DMS153 treated with DMSO at 0.1 percent for 48 hours (cell line): ENCODE measurements around the gene TEKT1.

Experiments
- DNase-seq: peaks from one replicate; lab custom pipeline; 2025; ENCODE audit not compliant: unreplicated experiment; lab: John Stamatoyannopoulos, UW

Gene TEKT1

GRCh38 chr17:6768447-6768846, 63.1 kb downstream of the TEKT1 start:
- no peak for DNase-seq

DNA sequence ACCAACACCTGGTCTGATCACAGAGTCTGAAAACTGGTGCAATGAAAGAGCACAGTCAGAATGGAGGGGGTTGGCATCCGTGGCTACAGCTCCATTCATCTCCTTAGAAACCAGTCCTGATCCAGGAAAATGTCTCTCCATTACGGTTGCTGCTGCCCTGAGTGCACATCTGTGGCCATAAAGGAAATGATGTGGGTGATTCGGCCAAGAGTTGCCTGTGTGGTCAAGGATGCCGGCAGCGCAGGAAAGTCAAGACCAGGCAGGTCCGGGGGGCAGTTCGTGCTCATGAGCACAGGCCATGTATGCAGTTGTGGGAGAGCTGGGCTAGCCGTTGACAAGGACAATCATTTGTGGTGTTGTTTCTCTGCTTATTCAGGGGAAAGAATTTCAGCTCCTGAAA, 69.8 kb downstream of the TEKT1 start:
- DNase-seq = no peak

- no peak for DNase-seq
These were observed 73.8 kb downstream of the TEKT1 start for GRCh38 chr17:6757747-6758146.

DNA sequence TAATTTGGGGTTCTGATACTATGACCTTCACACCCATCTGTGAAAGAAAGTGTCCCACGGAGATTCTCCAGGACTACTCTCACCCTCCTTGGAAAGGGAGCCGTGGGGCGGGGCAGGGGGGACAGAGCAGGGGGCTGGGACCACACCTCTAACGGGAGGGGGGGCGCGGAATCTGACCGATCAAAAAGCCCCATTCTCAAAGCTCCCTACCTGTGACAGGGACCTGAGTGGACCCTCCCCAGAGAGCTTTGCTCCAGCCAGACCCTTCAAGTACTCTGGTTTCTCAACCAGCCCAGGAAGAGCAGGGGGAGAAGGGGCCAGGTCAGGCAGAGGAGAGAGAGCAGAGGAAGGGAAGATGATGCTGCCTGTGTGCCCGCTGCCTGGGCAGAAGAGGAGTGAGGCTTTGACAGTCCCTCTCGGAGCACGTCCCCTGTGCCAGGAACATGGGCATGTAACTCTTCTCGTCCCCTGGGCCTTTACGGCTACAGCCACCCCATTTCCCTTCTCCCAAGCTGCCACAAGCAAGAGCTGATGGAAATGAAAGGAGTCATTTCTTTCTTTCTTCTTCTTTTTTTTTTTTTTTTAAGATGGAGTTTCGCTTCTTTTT, 75.0 kb downstream of the TEKT1 start:
- no peak for DNase-seq

GRCh38 chr17:6755731-6756184, 75.8 kb downstream of the TEKT1 start, which contains the start of gene XAF1:
Gene XAF1, plus strand, starts transcription at chr17:6756046. Its CDS starts 33 bp downstream, at chr17:6756079.
- no peak for DNase-seq

DNA sequence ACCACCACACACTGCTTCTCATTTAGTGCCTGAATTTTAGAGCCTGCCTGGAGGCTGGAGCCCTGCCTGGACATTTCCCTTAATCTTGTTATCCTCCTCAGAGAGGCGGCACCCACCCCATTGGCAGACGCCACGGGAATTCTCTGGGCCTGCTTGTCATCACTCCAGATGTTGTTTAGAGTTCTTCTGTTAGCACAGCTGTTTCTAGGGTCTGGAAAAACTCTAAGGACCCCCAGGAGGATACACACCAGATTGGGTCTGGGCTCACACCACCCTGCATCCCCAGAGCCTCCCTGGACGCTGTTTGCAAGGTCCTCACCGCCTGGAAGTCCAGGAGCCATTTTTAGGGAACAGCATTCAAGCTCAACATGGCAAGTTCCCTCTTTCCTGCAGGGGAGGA, 76.2 kb downstream of the TEKT1 start:
- no peak for DNase-seq

DNA sequence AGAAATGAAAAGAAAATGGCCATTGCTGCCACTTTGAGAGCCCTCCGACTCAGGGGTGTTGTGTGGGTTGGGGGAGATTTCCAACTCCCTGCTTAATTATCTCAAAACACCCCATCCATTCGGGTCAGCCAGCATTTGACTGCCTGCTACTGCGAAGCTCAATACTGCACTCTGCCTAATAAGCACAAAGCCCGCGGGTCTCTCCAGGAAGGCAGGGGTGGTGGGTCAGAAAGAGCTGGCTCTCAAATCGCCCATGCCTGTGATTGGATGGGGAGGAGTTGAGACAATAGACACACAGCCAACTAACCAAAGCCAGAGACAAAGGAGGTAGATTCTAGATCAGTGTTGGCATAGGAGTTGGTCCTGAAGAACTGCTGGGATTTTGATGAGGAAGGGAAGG, 78.0 kb downstream of the TEKT1 start:
- no peak for DNase-seq

DNA sequence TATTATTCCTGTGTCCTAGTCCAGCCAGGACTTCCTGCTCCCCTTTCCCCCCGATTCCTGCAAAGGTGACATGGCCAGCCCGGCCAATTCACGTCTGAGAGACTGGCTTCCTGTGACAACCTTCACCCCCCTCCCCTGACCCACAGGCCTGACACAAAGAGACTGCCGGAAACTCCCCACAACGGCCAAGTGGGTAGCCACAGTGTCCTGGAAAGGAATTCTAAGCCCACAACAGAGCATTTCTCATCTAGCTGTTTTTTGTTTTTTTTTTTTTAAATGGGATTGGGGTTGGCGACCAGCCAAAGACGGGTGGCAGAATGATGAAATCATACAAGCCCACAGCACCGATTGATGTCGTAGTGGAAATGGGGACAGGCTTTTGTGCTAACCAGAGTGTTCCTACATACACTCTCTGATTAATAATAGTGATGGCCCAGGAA, 78.5 kb downstream of the TEKT1 start:
- DNase-seq = no peak

DNA sequence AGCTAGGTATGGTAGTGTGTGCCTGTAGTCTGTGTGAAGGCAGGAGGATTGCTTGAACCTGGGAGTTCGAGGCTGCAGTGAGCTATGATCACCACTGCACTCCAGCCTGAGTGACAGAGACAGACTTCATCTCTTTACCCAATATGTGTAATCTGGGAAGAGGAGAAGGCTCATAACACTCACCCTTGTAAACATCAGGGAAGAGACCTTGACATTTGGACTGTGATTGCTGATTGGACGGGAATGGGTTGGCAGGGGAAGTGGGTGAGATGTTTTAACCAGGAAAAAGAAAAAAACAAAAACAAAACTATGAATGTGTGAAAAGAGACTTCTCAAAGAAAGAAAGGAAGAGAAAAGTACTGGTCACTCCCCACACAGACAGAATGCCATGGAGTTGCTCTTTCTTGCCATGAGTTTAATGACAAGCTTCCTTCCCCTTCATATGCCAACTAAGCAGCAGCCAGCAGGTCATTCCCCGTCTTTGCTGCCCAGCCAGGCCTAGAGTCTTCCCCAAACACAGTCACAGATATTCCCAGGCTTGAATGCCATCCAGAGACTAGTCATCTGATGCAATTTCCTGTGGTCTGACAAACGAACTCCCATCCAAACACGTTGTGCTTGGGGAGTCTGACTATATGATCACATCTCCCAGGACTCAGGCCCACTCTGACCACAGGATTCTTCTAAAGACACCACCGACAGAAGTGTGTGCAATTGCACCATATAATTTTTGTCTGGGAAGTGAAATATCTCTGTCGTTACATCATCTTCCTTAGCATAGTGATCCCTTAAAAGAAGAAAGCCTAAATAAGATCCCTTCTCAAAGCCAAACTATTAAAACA, 79.2 kb downstream of the TEKT1 start:
- no peak for DNase-seq

DNA sequence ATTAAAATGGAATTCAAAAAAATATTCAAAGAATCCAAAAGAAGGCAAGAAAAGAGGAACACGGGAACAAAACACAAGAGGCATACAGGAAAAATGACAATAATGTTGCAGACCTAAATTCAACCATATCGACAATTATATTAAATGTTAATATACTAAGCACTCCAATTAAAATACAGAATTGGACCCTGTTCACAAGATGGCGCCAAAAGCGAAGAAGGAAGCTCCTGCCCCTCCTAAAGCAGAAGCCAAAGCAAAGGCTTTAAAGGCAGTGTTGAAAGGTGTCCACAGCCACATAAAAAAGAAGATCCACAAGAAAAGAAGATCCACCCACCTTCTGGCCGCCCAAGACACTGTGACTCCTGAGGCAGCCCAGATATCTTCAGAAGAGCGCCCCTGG, 82.0 kb downstream of the TEKT1 start:
- DNase-seq = no peak

GRCh38 chr17:6748617-6749016, 82.9 kb downstream of the TEKT1 start:
- DNase-seq = no peak
